HEK293T (cell line): ENCODE measurements around the gene PHACTR3.

Experiments used
- CTCF ChIA-PET: fragments of 350-600 bp; formaldehyde crosslinking; extraction: SDS; loops from one replicate; lab custom pipeline; 2021; ENCODE audit warnings: antibody characterized with exemption, inconsistent platforms; lab: Yijun Ruan, JAX
- POLR2A ChIA-PET: fragments of 350-600 bp; formaldehyde crosslinking; extraction: SDS; loops from one replicate; lab custom pipeline; 2020; ENCODE audit warnings: antibody characterized with exemption, inconsistent platforms; lab: Yijun Ruan, JAX
- DNase-seq: peaks from one replicate; pipeline ENCODE4 v3.0.0; 2012; ENCODE audit warnings: mixed read lengths; ENCODE audit errors: extremely low spot score
- ARNT ChIP-seq: fragments of 450-650 bp; IDR thresholded peaks from 2 replicates; pipeline ENCODE4 v1.6.1; 2017; ENCODE audit warnings: mild to moderate bottlenecking
- BHLHE40 ChIP-seq: fragments of 450-650 bp; IDR thresholded peaks from 2 replicates; pipeline ENCODE4 v1.6.1; 2016; ENCODE audit warnings: mild to moderate bottlenecking, moderate library complexity, borderline replicate concordance
- CTBP1 ChIP-seq: fragments of 450-650 bp; IDR thresholded peaks from 2 replicates; pipeline ENCODE4 v1.6.1; 2016; ENCODE audit warnings: borderline replicate concordance
- ELF4 ChIP-seq: fragments of 450-650 bp; IDR thresholded peaks from 2 replicates; pipeline ENCODE4 v1.6.1; 2017; ENCODE audit warnings: antibody characterized with exemption
- FOXA1 ChIP-seq: fragments of 450-650 bp; IDR thresholded peaks from 2 replicates; pipeline ENCODE4 v1.6.1; 2016; ENCODE audit warnings: mild to moderate bottlenecking
- FOXK2 ChIP-seq: fragments of 450-650 bp; IDR thresholded peaks from 2 replicates; pipeline ENCODE4 v1.6.1; 2016; ENCODE audit warnings: mild to moderate bottlenecking
- FOXM1 ChIP-seq: fragments of 450-650 bp; IDR thresholded peaks from 2 replicates; pipeline ENCODE4 v1.6.1; 2017; ENCODE audit warnings: mild to moderate bottlenecking, borderline replicate concordance
- HDGF ChIP-seq: fragments of 450-650 bp; IDR thresholded peaks from 2 replicates; pipeline ENCODE4 v1.6.1; 2017; ENCODE audit warnings: antibody characterized with exemption, borderline replicate concordance
- L3MBTL2 ChIP-seq: fragments of 450-650 bp; conservative IDR thresholded peaks from 2 replicates; pipeline ENCODE4 v1.6.1; 2016; ENCODE audit warnings: mild to moderate bottlenecking
- LEF1 ChIP-seq: fragments of 450-650 bp; IDR thresholded peaks from 2 replicates; pipeline ENCODE4 v1.6.1; 2017; ENCODE audit warnings: mild to moderate bottlenecking, borderline replicate concordance
- NFRKB ChIP-seq: fragments of 450-650 bp; IDR thresholded peaks from 2 replicates; pipeline ENCODE4 v1.6.1; 2016; ENCODE audit warnings: mild to moderate bottlenecking, moderate library complexity
- PKNOX1 ChIP-seq: fragments of 450-650 bp; IDR thresholded peaks from 2 replicates; pipeline ENCODE4 v1.6.1; 2016
- SP1 ChIP-seq: fragments of 450-650 bp; IDR thresholded peaks from 2 replicates; pipeline ENCODE4 v1.6.1; 2017
- SUZ12 ChIP-seq: fragments of 450-650 bp; IDR thresholded peaks from 2 replicates; pipeline ENCODE4 v1.6.1; 2016; ENCODE audit warnings: mild to moderate bottlenecking
- TARDBP ChIP-seq: fragments of 450-650 bp; IDR thresholded peaks from 2 replicates; pipeline ENCODE4 v1.6.1; 2016
- ZNF384 ChIP-seq: fragments of 450-650 bp; IDR thresholded peaks from 2 replicates; pipeline ENCODE4 v1.6.1; 2016

PHACTR3 gene

GRCh38 chr20:59665656-59666555 is 61.6 kb downstream of the PHACTR3 start:
- TF ChIP-seq SUZ12 (no peak), NFRKB (no peak), LEF1 (no peak), PKNOX1 (no peak), ARNT (no peak), FOXA1 (no peak), ELF4 (no peak), TARDBP (no peak), HDGF (no peak), FOXM1 (no peak), FOXK2 (no peak), BHLHE40 (no peak), L3MBTL2 (no peak), CTBP1 (no peak)
- POLR2A ChIA-PET, result no interaction called here
- CTCF ChIA-PET, result no interaction called here
- no peak for DNase-seq

GRCh38 chr20:59666586-59666985 is 62.2 kb downstream of the PHACTR3 start:
- CTCF ChIA-PET, result no interaction called here
- TF ChIP-seq LEF1 (no peak), FOXK2 (no peak), TARDBP (no peak), SP1 (no peak), NFRKB (no peak), SUZ12 (no peak)
- POLR2A ChIA-PET, result no interaction called here
- no peak for DNase-seq

- ChIA-PET POLR2A (no interaction called here), CTCF (no interaction called here)
- TF ChIP-seq FOXA1, result no peak
- no peak for TF ChIP-seq SUZ12
- no peak for TF ChIP-seq HDGF
- no peak for TF ChIP-seq LEF1
- TF ChIP-seq PKNOX1, result no peak
- no peak for TF ChIP-seq BHLHE40
- no peak for TF ChIP-seq ELF4
- no peak for TF ChIP-seq FOXM1
- no peak for DNase-seq
Observed at GRCh38 chr20:59667131-59667530, 62.8 kb downstream of the PHACTR3 start.

- CTCF ChIA-PET, result no interaction called here
- no peak for TF ChIP-seq PKNOX1
- no peak for TF ChIP-seq CTBP1
- TF ChIP-seq ARNT, result no peak
- TF ChIP-seq LEF1, result no peak
- TF ChIP-seq FOXA1, result no peak
- TF ChIP-seq HDGF, result no peak
- TF ChIP-seq TARDBP, result no peak
- no peak for TF ChIP-seq ZNF384
- no peak for TF ChIP-seq SP1
- TF ChIP-seq FOXK2, result no peak
- TF ChIP-seq ELF4, result no peak
- no peak for TF ChIP-seq NFRKB
- TF ChIP-seq FOXM1, result no peak
- no peak for TF ChIP-seq SUZ12
- POLR2A ChIA-PET, result no interaction called here
- no peak for DNase-seq
Observed at GRCh38 chr20:59667981-59668515, 63.7 kb downstream of the PHACTR3 start.

- no peak for DNase-seq
- TF ChIP-seq LEF1, result no peak
- no peak for TF ChIP-seq SUZ12
- ChIA-PET CTCF (no interaction called here), POLR2A (no interaction called here)
Observed at GRCh38 chr20:59668926-59669850, 64.8 kb downstream of the PHACTR3 start.

GRCh38 chr20:59670786-59671492 is 66.6 kb downstream of the PHACTR3 start:
- TF ChIP-seq ELF4 (no peak), SUZ12 (no peak), TARDBP (no peak), CTBP1 (no peak), FOXA1 (no peak), FOXK2 (no peak), PKNOX1 (no peak), ZNF384 (no peak), L3MBTL2 (no peak), ARNT (no peak), NFRKB (no peak), SP1 (no peak), HDGF (no peak), FOXM1 (no peak), LEF1 (no peak), BHLHE40 (no peak)
- CTCF ChIA-PET, result no interaction called here
- DNase-seq, result no peak
- POLR2A ChIA-PET, result no interaction called here
